GM12878 (cell line): ENCODE data around the gene PCDHA1. TPM values are rescaled to one million over a fixed set of nuclear protein-coding genes. Genes with fewer than 3 reads are reported as not detected.

Experiments
- ATAC-seq: fragments of 200-7000 bp; cut with Tn5 transposase; 3 replicates; pipeline ENCODE4 v1.9.1; 2020; ENCODE audit warnings: mild to moderate bottlenecking, moderate library complexity
- BruUV-seq: library from RNA; stranded (reverse); fragments of 400-500 nt; replicated peaks from 2 replicates; lab custom pipeline; 2021; lab: Mats Ljungman, UMichigan
- CTCF ChIA-PET: fragments of 300-600 bp; sonication (Branson Sonifier 250); formaldehyde crosslinking; extraction: SDS; loops from one replicate; lab custom pipeline; 2021; ENCODE audit warnings: inconsistent platforms; lab: Yijun Ruan, JAX
- POLR2A ChIA-PET: fragments of 350-600 bp; formaldehyde crosslinking; extraction: SDS; loops from one replicate; lab custom pipeline; 2021; ENCODE audit warnings: inconsistent platforms; lab: Charles Lee
- RAD21 ChIA-PET: fragments of 300-600 bp; sonication (Branson Sonifier 250); formaldehyde crosslinking; loops from one replicate; lab custom pipeline; 2023; ENCODE audit warnings: antibody characterized with exemption; ENCODE audit not compliant: unreplicated experiment; lab: Charles Lee
- SMC1A ChIA-PET: fragments of 300-600 bp; sonication (Branson Sonifier 250); formaldehyde crosslinking; loops from one replicate; lab custom pipeline; 2023; ENCODE audit not compliant: unreplicated experiment, uncharacterized antibody; lab: Charles Lee
- DNase-seq: peaks from one replicate; pipeline ENCODE4 v3.0.0-alpha.2; 2011; ENCODE audit warnings: low read depth, low spot score
- FAIRE-seq: peaks from 3 replicates; lab custom pipeline; 2011; peaks lifted over from hg19 to GRCh38; lab: Jason Lieb, UNC
- H2AFZ ChIP-seq: 2 replicates; pipeline ENCODE4 v1.6.0; 2011; ENCODE audit warnings: low read depth, low read length, control low read depth; ENCODE audit not compliant: control insufficient read depth
- H3K27ac ChIP-seq: 2 replicates; pipeline ENCODE4 v1.5.1; 2011; ENCODE audit warnings: control low read depth; ENCODE audit not compliant: control insufficient read depth, insufficient read depth
- H3K27me3 ChIP-seq, 2 experiments: replicated peaks in 1 of 2; 2 replicates each; pipeline versions ENCODE4 v1.6.0 to v1.6.1; 2011; ENCODE audit warnings: low read length in 1 of 2; ENCODE audit not compliant: control insufficient read depth in 2 of 2, insufficient read depth in 2 of 2
- H3K36me3 ChIP-seq, 2 experiments: 2 replicates each; pipeline ENCODE4 v1.5.1; 2011; ENCODE audit warnings: low read length in 1 of 2; ENCODE audit not compliant: control insufficient read depth in 2 of 2, insufficient read depth in 2 of 2
- H3K4me1 ChIP-seq: 2 replicates; pipeline ENCODE4 v1.6.1; 2011; ENCODE audit warnings: mild to moderate bottlenecking, low read length, moderate library complexity, mixed read lengths; ENCODE audit not compliant: control insufficient read depth, insufficient read depth
- H3K4me2 ChIP-seq: 2 replicates; pipeline ENCODE4 v1.6.0; 2011; ENCODE audit warnings: control low read depth; ENCODE audit not compliant: control insufficient read depth, insufficient read depth
- H3K4me3 ChIP-seq: fragments of 200-600 bp; sonication (generic); 2 replicates; pipeline ENCODE4 v1.5.1; 2016
- H3K79me2 ChIP-seq: 2 replicates; pipeline ENCODE4 v1.6.0; 2011; ENCODE audit warnings: low read length; ENCODE audit not compliant: control insufficient read depth, insufficient read depth
- H3K9ac ChIP-seq: 2 replicates; pipeline ENCODE4 v1.8.0; 2011; ENCODE audit warnings: low read length, control low read depth, mixed read lengths; ENCODE audit not compliant: control insufficient read depth, insufficient read depth
- H3K9me3 ChIP-seq: replicated peaks from 3 replicates; pipeline ENCODE4 v1.5.1; 2011; ENCODE audit warnings: mild to moderate bottlenecking, low read length; ENCODE audit not compliant: control insufficient read depth, insufficient read depth
- H4K20me1 ChIP-seq: 2 replicates; pipeline ENCODE4 v1.6.0; 2011; ENCODE audit not compliant: control insufficient read depth, insufficient read depth
- CREM ChIP-seq: IDR thresholded peaks from 2 replicates; pipeline ENCODE4 v1.6.1; 2014; ENCODE audit warnings: antibody characterized with exemption, low read depth
- CTCF ChIP-seq, 3 experiments: IDR thresholded peaks in 2 of 3; conservative IDR thresholded peaks in 1 of 3; 2 replicates each; pipeline ENCODE4 v1.5.1; 2011; ENCODE audit warnings: low read depth in 3 of 3, low read length in 3 of 3, mild to moderate bottlenecking in 3 of 3, control low read depth in 2 of 3, moderate library complexity in 2 of 3, inconsistent platforms in 1 of 3, mixed read lengths in 1 of 3; ENCODE audit not compliant: control insufficient read depth in 2 of 3, insufficient read depth in 1 of 3; ENCODE audit errors: extremely low read depth in 1 of 3
- GABPA ChIP-seq: IDR thresholded peaks from 2 replicates; pipeline ENCODE4 v1.6.1; 2014; ENCODE audit warnings: antibody characterized with exemption, low read depth, mild to moderate bottlenecking, inconsistent platforms
- IKZF1 ChIP-seq: fragments of 450-650 bp; conservative IDR thresholded peaks from 2 replicates; pipeline ENCODE4 v1.6.1; 2017; ENCODE audit warnings: antibody characterized with exemption, mild to moderate bottlenecking
- KLF5 ChIP-seq: fragments of 450-650 bp; IDR thresholded peaks from 2 replicates; pipeline ENCODE4 v1.6.1; 2014; ENCODE audit warnings: mild to moderate bottlenecking; ENCODE audit not compliant: partially characterized antibody
- MXI1 ChIP-seq: fragments of 150-350 bp; IDR thresholded peaks from 2 replicates; pipeline ENCODE4 v1.6.1; 2011; ENCODE audit warnings: low read depth, mild to moderate bottlenecking, inconsistent platforms, low read length, improper control_type of control experiment
- RAD21 ChIP-seq: IDR thresholded peaks from 2 replicates; pipeline ENCODE4 v1.6.1; 2011; ENCODE audit warnings: mild to moderate bottlenecking, low read depth, low read length, moderate library complexity; ENCODE audit not compliant: insufficient read depth
- REST ChIP-seq: IDR thresholded peaks from 2 replicates; pipeline ENCODE4 v1.6.1; 2012; ENCODE audit warnings: mild to moderate bottlenecking, low read depth, low read length
- ZBTB40 ChIP-seq: fragments of 450-650 bp; IDR thresholded peaks from 2 replicates; pipeline ENCODE4 v1.6.1; 2016; ENCODE audit warnings: mild to moderate bottlenecking, moderate library complexity, borderline replicate concordance
- ZNF384 ChIP-seq: IDR thresholded peaks from 2 replicates; pipeline ENCODE4 v1.6.1; 2012; ENCODE audit warnings: low read depth, mild to moderate bottlenecking, low read length, improper control_type of control experiment, borderline replicate concordance
- WGBS: methylation state at CpG from one replicate; pipeline ENCODE4 v1.1.6; 2016; ENCODE audit warnings: low lambda C conversion rate; ENCODE audit not compliant: insufficient replicate concordance, insufficient coverage; ENCODE audit errors: missing lambda C conversion rate; 5-methylcytosine and 5-hydroxymethylcytosine counted together
- in situ Hi-C: fragments of 300-500 bp; cut with MboI; formaldehyde crosslinking; loops from 9 replicates; pipeline ENCODE4 v1.14.3; 2018; ENCODE audit warnings: mixed read lengths
- intact Hi-C: fragments of 100-400 bp; cut with micrococcal nuclease; formaldehyde crosslinking; loops from one replicate; pipeline ENCODE4 v1.14.2; 2022; ENCODE audit not compliant: unreplicated experiment
- polyA plus RNA-seq, 11 experiments: library from polyadenylated mRNA; depleted of rRNA in 4 of 11; unstranded in 6 of 11; stranded (reverse) in 5 of 11; fragments of >200 nt; fragmentation: Nextera tagmentation in 4 of 11; fragmentation: Illumina TruSeq in 1 of 11; extraction: Ambion mirVana in 4 of 11; extraction: Trizol in 1 of 11; gene quantifications; 1 replicate in 1 of 11; 2 replicates in 10 of 11; pipeline versions ENCODE4 v1.2.1 to v1.2.3, GENCODE V29; 2011 to 2016; ENCODE audit warnings: inconsistent platforms in 2 of 11, missing spikeins in 2 of 11, low read depth in 1 of 11
- total RNA-seq, 4 experiments: library from RNA; depleted of rRNA in 3 of 4; stranded (reverse); fragments of >200 nt in 3 of 4; fragmentation: Illumina TruSeq in 1 of 4; extraction: Trizol in 1 of 4; gene quantifications; 2 replicates each; pipeline versions ENCODE4 v1.2.1 to v1.2.3, GENCODE V29; 2013 to 2021

PCDHA1 gene
- total and polyA plus RNA-seq, 10 of the 15 experiments (the other 5 are each of a cell fraction or from before 2014, with no cell fraction given), result 0.03 TPM; not detected in 9

GRCh38 chr5:141040771-141041426, 255.0 kb downstream of the PCDHA1 start (continued):
- peak; percentile 70 for TF ChIP-seq GABPA
- peak; percentile 92 for TF ChIP-seq REST
- peak; percentile 27 to 39 (median 36); a peak in 4 of 6 replicates for TF ChIP-seq CTCF (IDR thresholded peaks at IDR 0.05 in 2 of 3, conservative IDR thresholded peaks at IDR 0.05 in 1 of 3; ENCODE audit: control insufficient read depth in 2 of 3, extremely low read depth in 1 of 3, insufficient read depth in 1 of 3, low read depth in 3 of 3, low read length in 3 of 3)
- TF ChIP-seq RAD21, result peak; percentile 44

- in situ Hi-C loops, result loop anchor here (25.0 kb wide), 1 partner anchor 804 kb away; no protein-coding TSS in a partner anchor
- no peak for TF ChIP-seq KLF5
- TF ChIP-seq MXI1, result no peak
- no peak for TF ChIP-seq ZBTB40
- TF ChIP-seq CREM, result no peak
- no peak for TF ChIP-seq ZNF384
- no peak for TF ChIP-seq IKZF1
- TF ChIP-seq, all 136 proteins: peak for 0
- FAIRE-seq (no peak), ATAC-seq (no peak), DNase-seq (no peak)
- no peak overlapping the region for H3K4me3 ChIP-seq
- POLR2A ChIA-PET, result no interaction called here
- no peaks in the 10 kb centered on the region for H4K20me1 ChIP-seq
- SMC1A ChIA-PET, result no interaction called here
- intact Hi-C loops, result no loop called here
- no peak overlapping the region for H3K27ac ChIP-seq
- H3K9me3 ChIP-seq, result no peaks in the 10 kb centered on the region; the same call in 2 of the 3 replicates
- H2AFZ ChIP-seq, result no peak overlapping the region
- BruUV-seq, result no TSS peak
- H3K4me1 ChIP-seq, result no peaks in the 10 kb centered on the region
- no peak overlapping the region for H3K4me2 ChIP-seq
- no peaks in the 10 kb centered on the region for H3K27me3 ChIP-seq
- 7% methylated on average over 4 of the region's 4 CpGs for WGBS
- CTCF ChIA-PET, result no interaction called here
- RAD21 ChIA-PET, result no interaction called here
- H3K9ac ChIP-seq, result no peak overlapping the region
- H3K79me2 ChIP-seq, result no peaks in the 10 kb centered on the region
- H3K36me3 ChIP-seq, result no peaks in the 10 kb centered on the region
Measured at GRCh38 chr5:141041427-141041785, 255.5 kb downstream of the PCDHA1 start.
